Uterus (tissue), 2 donors: ENCODE results near the gene ANKRD12.

Experiments
- POLR2A ChIP-seq, 2 donors: fragments of 450-650 bp; IDR thresholded peaks; one replicate each; pipeline ENCODE4 v1.6.1; 2016; ENCODE audit warnings: antibody characterized with exemption in 2 of 2, mild to moderate bottlenecking in 1 of 2, moderate library complexity in 1 of 2
- TF ChIP-seq, protein P1 (sequence below), 4 experiments: fragments of 200-600 bp in 2 of 4; fragments of 450-650 bp in 2 of 4; sonication (generic) in 2 of 4; IDR thresholded peaks; one replicate each; pipeline ENCODE4 v1.5.1; 2016 to 2019; ENCODE audit warnings: antibody characterized with exemption in 4 of 4, mild to moderate bottlenecking in 2 of 4, moderate library complexity in 1 of 4

DNA sequence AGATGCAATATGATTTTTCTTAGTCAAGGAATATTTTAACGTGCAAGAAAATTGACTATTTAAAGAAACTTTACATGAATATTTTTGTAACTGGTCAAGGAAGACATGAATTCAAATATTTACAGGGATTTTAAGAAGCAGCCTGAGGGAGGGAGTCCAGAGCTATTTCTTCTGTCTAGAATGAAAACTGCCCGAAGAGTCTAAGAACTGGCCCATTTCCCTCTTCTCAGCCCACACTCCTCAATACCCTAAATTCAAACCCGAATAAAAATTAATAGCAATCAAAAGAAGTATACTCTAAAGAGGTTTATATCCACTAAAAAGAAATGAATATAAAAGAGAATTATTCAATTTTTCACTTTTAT, 40.6 kb upstream of the ANKRD12 start:
- TF ChIP-seq, protein P1, sequence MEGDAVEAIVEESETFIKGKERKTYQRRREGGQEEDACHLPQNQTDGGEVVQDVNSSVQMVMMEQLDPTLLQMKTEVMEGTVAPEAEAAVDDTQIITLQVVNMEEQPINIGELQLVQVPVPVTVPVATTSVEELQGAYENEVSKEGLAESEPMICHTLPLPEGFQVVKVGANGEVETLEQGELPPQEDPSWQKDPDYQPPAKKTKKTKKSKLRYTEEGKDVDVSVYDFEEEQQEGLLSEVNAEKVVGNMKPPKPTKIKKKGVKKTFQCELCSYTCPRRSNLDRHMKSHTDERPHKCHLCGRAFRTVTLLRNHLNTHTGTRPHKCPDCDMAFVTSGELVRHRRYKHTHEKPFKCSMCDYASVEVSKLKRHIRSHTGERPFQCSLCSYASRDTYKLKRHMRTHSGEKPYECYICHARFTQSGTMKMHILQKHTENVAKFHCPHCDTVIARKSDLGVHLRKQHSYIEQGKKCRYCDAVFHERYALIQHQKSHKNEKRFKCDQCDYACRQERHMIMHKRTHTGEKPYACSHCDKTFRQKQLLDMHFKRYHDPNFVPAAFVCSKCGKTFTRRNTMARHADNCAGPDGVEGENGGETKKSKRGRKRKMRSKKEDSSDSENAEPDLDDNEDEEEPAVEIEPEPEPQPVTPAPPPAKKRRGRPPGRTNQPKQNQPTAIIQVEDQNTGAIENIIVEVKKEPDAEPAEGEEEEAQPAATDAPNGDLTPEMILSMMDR (IDR thresholded peaks at IDR 0.05), result no peak
- no peak for TF ChIP-seq POLR2A (IDR thresholded peaks at IDR 0.05)
